ENCODE data around the gene GPR68.
A peak's percentile ranks its signal among the peaks of the same experiment; 100 is the strongest.

GPR68 gene

DNA sequence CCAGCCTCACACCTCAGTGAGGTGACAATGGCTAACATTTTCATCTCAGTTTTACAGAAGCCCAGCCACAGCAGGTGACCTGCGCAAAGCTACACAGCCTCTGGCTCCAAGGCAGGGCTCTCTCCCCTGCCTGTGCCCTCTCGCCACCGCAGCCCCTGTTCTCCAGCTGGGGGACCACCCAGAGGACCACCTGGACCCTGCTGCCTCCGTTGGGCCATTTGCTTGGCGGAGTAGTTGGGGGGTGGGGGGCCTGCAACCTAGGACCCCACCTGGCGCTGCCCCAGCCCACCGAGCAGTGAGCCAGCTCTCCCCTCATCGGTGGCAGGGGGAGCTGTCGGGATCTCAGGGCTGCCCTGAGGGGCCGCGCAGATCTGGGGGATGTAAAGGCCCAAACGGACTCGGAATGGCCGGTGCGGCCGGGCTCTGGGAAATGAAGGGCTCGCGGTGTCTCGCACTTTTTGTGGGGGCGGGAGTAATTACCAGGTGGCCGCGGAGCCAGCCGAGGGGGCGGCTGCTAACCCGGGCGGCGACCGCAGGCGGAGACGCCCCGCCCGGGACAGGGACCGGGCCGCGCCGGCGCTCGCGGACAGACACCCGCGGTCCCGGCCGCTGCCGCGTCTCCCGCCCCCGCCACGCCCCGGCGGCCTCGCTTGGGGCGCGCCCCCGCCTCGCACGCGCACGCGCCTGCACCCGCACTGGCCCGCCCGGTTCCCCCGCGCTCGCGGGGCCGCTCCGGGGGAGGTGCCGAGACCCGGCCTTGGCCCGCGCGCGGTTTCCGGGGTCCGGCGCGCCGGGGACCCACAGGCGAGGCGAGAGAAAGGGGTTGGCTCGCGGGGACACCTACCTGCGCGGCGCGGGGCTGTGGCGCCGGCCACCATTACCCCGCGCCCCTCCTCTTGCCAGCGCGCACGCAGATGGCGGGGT, 8.6 kb upstream of the GPR68 start:
- peak in 1 of 2 experiments; percentile 38 for DNase-seq

DNA sequence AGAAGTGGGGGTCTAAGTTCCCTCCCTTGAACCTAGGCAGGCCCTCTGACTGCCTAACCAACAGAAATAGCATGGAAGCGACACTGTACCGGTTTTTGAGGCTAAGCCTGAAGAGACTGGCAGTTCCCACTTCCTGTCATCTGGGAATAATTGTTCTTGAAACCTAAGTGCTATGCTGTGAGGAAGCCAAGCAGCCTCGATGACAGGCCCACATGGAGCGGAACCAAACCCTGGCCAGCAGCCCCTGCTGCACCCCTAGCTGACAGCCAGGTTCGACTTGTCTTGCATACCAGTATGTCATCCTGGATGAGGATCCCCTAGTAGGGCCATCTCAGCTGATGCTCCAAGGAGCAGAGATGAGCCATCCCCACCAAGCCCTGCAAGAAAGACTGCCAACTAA, 6.4 kb upstream of the GPR68 start:
- no peak for DNase-seq

DNA sequence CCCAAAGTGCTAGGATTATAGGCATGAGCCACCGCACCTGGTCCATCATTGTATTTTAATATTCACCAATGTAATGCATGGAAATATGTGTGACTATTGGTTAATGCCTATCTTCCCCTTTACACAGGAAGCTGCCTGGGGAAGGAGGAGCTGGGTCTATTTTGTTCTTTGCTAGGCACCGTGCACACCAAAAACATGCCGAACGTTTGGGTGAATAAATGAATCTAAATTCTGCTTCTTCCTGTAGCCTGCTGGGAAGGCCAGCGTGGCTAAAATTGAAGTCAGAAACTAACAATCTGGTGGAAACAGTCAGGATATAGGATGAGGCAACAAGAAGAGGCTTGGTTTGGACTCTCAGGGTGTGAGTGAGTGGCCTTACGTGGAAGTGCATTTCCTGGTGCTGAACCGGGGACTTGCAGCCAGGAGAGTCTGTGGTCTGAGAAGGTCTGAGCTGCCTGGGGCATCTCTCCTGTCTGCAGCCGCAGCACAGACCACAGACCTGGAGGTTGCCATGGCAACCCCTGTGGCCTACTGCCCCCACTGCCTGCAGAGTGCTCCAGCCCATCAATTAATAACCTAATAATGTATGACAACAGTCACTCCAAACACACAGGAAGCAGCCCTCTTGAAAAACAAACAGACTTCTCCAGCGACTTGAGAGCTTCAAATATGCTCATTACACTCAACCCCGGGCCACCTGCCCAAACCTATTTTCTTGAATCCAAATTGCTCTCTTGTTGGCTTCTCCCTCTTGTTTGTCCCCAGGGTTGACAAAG, 5.5 kb upstream of the GPR68 start:
- peak; percentile 44 to 57 for DNase-seq

- peak; percentile 67 to 77 for DNase-seq
Measured at GRCh38 chr14:91246051-91246852, 1.7 kb upstream of the GPR68 start.

- DNase-seq: peak in 1 of 2 experiments; percentile 31
Measured at GRCh38 chr14:91245616-91246015, 1.1 kb upstream of the GPR68 start.

- peak; percentile 69 to 73 for DNase-seq
Measured at GRCh38 chr14:91245029-91245428, 525 bp upstream of the GPR68 start.

GRCh38 chr14:91243074-91243471, 1.4 kb downstream of the GPR68 start:
- peak; percentile 35 to 40 for DNase-seq

- no peak for DNase-seq
Measured at GRCh38 chr14:91242635-91243034, 1.9 kb downstream of the GPR68 start.

- DNase-seq: peak; percentile 36 to 39
Measured at GRCh38 chr14:91241863-91242262, 2.6 kb downstream of the GPR68 start.

DNA sequence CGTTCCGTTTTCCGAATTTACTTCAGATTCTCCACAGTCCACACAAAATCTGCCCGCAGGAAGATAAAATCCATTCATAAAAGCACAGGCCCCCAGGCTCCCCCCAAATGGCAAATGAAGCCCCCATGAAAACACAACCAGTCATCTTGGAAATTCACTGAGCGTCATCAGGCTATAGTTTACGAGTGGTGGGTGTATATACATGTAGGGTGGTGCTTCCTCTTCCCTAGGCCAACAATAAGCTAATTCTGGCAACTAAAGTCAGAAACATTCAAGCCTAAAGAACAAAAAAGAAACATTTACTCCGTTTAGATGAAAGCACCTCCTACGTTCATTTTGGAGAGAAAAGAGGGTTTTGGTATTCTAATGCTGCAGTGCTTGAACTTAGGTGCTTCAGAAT, 5.8 kb downstream of the GPR68 start:
- no peak for DNase-seq

GRCh38 chr14:91238085-91238484, 6.4 kb downstream of the GPR68 start:
- no peak for DNase-seq

GRCh38 chr14:91237219-91237618, 7.3 kb downstream of the GPR68 start:
- DNase-seq: no peak

GRCh38 chr14:91235841-91236240, 8.7 kb downstream of the GPR68 start:
- no peak for DNase-seq

- no peak for DNase-seq
Measured at GRCh38 chr14:91234791-91235114, 9.8 kb downstream of the GPR68 start.

DNA sequence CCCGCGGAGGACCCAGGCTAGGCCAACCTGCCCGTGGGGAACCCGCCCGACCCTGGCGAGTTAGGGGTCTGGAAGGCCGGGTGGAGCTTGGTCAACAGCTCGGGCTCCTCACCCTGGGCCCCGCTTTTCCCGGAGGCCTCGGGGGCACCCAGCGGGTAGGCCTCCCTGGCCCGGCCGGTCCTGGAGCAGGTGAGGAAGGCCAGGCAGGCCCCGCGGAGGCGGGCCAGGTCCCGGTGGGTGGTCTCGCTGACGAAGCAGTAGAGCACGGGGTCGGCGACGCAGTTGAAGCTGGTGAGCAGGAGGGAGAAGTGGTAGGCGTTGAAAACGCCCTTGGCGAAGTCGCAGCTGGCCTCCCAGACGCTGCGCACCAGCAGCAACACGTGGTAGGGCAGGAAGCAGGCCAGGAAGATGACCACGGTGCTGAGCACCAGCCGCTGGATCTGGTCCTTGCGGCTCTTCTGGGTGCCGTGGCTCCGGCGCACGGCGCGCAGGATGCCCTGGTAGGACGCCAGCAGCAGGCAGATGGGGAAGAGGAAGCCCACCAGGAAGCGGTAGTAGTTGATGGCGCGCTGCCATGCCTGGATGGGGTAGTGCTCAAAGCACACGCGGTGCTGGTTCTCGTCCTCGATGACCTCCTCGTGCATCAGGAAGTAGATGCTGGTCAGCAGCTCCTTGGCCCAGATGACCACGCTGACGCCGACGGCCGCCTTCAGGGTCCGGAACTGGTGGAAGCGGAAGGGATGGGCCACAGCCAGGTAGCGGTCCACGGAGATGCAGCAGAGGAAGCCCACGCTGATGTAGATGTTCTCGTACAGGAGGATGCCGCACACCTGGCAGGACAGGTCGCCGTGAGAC, 10.3 kb downstream of the GPR68 start:
- no peak for DNase-seq

DNA sequence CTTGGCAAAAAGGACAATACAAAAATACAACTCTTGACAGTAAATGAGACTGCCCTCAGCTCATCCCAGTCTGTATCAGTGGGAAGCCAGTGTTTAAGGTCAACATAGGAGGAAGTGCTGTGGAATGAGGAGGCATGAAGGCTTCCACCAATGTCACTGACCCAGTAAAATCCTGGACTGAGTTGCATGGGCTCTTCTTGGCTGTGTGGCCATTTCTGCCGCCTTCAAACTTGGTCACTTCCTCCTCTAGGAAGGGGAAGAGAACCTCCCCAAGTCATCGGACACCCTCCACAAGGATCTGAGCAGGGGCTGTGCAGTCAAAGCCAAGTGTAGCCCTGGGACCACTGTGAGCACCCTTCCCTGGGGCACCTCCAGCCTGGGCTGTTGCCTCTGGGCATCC, 11.9 kb downstream of the GPR68 start:
- no peak for DNase-seq

DNA sequence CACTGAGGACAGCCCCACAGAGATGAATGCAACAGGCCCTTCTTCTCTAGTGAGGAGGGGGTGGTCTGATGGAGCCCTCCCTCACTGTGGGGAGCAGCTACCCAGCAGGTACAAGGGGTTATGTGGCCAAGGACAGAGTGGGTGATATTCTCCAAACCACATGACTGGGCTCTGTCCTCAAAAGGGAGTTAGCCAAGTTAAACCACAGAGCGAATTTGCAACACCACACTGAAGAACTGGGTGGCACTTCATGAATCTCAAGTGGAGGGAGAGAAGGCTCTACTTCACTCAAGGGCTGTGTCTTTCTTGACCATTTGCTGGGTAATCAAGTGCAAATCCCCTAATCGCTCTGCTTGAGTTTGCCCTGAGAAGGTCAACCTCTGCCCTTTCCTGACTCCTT, 12.5 kb downstream of the GPR68 start:
- no peak for DNase-seq

GRCh38 chr14:91231446-91231845, 13.1 kb downstream of the GPR68 start:
- no peak for DNase-seq

- no peak for DNase-seq
Measured at GRCh38 chr14:91230397-91231035, 14.0 kb downstream of the GPR68 start.

- DNase-seq: peak; percentile 66 to 73
Measured at GRCh38 chr14:91229743-91230200, 14.7 kb downstream of the GPR68 start.

- no peak for DNase-seq
Measured at GRCh38 chr14:91229005-91229382, 15.5 kb downstream of the GPR68 start.
